ENCODE data around the gene VPS13D. TPM values are rescaled to one million over a fixed set of nuclear protein-coding genes. Genes with fewer than 3 reads are reported as not detected.
"Not testable (repeated sequence)": the region's sequence is repeated elsewhere in the genome, so short reads cannot be mapped to it uniquely, and the experiment has no call there.

VPS13D gene
- total RNA-seq, 4 donors from 2014 or later: 60.9 to 91.6 (median 71.6) TPM

GRCh38 chr1:12452262-12452661 lies 222.4 kb downstream of the VPS13D start:
- ATAC-seq (no peak), DNase-seq (no peak)
- Histone ChIP-seq H3K27me3 (no peaks in the 10 kb centered on the region), H3K4me3 (no peak overlapping the region), H3K36me3 (no peaks in the 10 kb centered on the region), H3K27ac (peak overlapping the region; percentile 84 to 91 (median 90)), H3K9me3 (no peaks in the 10 kb centered on the region), H3K4me1 (peaks cover 85 to 96% of the 10 kb centered on the region in 2 donors)
- TF ChIP-seq CTCF (IDR thresholded peaks at IDR 0.05 in 4 of 5, conservative IDR thresholded peaks at IDR 0.05 in 1 of 5): no peak
- TF ChIP-seq POLR2A (IDR thresholded peaks at IDR 0.05): no peak
- intact Hi-C loops (cut with DNase I; ENCODE audit: low total_unique reads): loop anchor here (2.0 to 5.0 kb wide), 4 partner anchors 90 to 215 kb away; partner anchors contain the start of gene DHRS3
- in situ Hi-C loops (cut with MboI; ENCODE audit: low sequenced_read_pairs in 4 of 4): no loop called here

- in situ Hi-C loops (cut with MboI; ENCODE audit: low sequenced_read_pairs in 4 of 4) (no loop called here), intact Hi-C loops (cut with DNase I; ENCODE audit: low total_unique reads) (loop anchor here (2.0 to 5.0 kb wide), 4 partner anchors 89 to 214 kb away; partner anchors contain the start of gene DHRS3)
- H3K36me3 ChIP-seq: no peaks in the 10 kb centered on the region
- ATAC-seq: peak; percentile 2 to 34
- H3K4me1 ChIP-seq: peaks cover 75 to 92% of the 10 kb centered on the region in 2 donors
- TF ChIP-seq CTCF (IDR thresholded peaks at IDR 0.05 in 4 of 5, conservative IDR thresholded peaks at IDR 0.05 in 1 of 5) (no peak), POLR2A (IDR thresholded peaks at IDR 0.05) (peak in 1 of 2 donors; percentile 12)
- peak; percentile 53 for DNase-seq
- H3K27ac ChIP-seq: peak overlapping the region; percentile 84 to 91 (median 90)
- no peaks in the 10 kb centered on the region for H3K9me3 ChIP-seq
- no peak overlapping the region for H3K4me3 ChIP-seq
- no peaks in the 10 kb centered on the region for H3K27me3 ChIP-seq
Measured at GRCh38 chr1:12453400-12454343, 223.8 kb downstream of the VPS13D start.

- DNase-seq (peak; percentile 85 to 88), ATAC-seq (peak; percentile 55 to 67)
- peak in 1 of 2 donors; percentile 37 for TF ChIP-seq POLR2A (IDR thresholded peaks at IDR 0.05)
- no peak for TF ChIP-seq CTCF (IDR thresholded peaks at IDR 0.05 in 4 of 5, conservative IDR thresholded peaks at IDR 0.05 in 1 of 5)
- peaks cover 71 to 84% of the 10 kb centered on the region in 2 donors for H3K4me1 ChIP-seq
- in situ Hi-C loops (cut with MboI; ENCODE audit: low sequenced_read_pairs in 4 of 4): no loop called here
- no peaks in the 10 kb centered on the region for H3K27me3 ChIP-seq
- intact Hi-C loops (cut with DNase I; ENCODE audit: low total_unique reads): loop anchor here (5.0 kb wide), 3 partner anchors 88 to 213 kb away; no protein-coding TSS in a partner anchor
- no peak overlapping the region for H3K4me3 ChIP-seq
- no peaks in the 10 kb centered on the region for H3K36me3 ChIP-seq
- no peaks in the 10 kb centered on the region for H3K9me3 ChIP-seq
- H3K27ac ChIP-seq: peak overlapping the region; percentile 84 to 91 (median 90)
Measured at GRCh38 chr1:12454406-12455391, 224.9 kb downstream of the VPS13D start.

GRCh38 chr1:12456081-12456480 lies 226.3 kb downstream of the VPS13D start:
- DNase-seq; H3K4me3 ChIP-seq; ATAC-seq; H3K27me3 ChIP-seq; H3K9me3 ChIP-seq; in situ Hi-C loops (cut with MboI; ENCODE audit: low sequenced_read_pairs in 4 of 4); intact Hi-C loops (cut with DNase I; ENCODE audit: low total_unique reads); H3K36me3 ChIP-seq: not testable (repeated sequence)
- H3K27ac ChIP-seq: peak overlapping the region; percentile 84 to 91 (median 90)
- peaks cover 71 to 76% of the 10 kb centered on the region in 2 donors for H3K4me1 ChIP-seq
